ENCODE measurements around the gene RUBCN.

The RUBCN gene

DNA sequence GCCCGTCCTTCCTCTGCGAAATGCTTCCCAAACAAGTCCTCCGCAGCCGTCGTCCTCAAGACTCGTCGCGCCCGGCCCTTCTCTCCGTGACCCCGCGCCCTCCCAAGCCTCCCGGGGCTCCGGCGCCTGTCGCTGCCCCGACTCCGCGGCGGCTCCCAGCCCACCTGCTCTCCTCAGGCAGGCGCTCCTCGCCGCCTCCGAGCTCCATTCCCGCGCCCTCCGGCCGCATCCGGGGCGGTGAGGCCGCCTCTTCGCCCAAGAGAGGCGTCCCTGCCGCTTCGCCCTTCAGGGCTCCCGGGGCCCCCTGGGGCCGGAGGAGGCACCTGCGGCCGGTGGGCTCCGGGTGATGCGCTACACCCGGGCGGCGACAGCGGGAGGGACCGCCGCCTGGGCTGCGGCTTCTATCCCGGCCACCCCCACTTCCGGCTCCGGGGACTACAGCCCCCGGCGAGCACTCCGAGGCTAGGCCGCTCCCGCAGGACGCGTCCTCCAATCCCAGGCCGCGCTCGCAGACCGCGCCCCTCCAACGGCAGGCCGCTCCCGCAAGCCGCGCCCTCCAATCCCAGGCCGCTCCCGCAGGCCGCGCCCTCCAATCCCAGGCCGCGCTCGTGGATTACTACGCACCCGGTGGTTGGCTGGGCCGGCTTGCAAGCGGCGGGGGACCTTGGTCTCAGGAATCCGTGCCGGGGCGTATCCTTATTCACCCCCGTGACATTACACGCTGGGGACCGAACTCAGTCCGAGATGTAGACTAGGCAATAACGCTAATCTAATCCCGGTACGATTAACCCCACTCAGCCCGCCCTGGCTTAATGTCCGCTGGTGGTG, at the start of gene RUBCN:
Gene RUBCN, minus strand, starts transcription at position 414 of the 828 bp plus-strand sequence. Its CDS starts 185 bp downstream, at position 229.
- DNase-seq (ENCODE audit: low spot score), result peak; percentile 75

DNA sequence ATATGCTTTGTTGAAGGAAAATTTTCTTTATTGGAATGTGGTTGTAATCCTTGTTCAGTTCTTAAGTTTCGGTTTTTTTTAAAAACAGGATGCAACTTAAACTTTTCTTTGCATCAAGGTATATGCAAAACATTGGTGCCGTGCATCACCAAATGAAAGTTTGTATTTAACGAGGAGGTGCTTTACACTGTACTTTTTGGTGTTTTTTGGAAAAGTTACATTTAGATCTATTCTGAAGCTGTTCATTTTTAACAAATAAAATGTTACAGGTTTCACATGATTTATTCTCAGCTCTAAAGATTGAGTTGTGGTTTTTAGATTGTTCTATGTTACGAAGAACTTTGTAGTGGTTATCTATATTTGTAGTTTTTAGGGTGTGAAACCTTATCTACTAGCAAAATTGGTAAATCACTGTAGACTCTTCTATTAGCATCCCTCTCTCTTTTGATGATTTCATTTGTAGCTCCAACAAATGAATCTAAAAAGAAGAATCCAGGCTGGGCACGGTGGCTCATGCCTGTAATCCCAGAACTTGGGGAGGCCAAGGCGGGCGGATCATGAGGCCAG, 47.4 kb upstream of the RUBCN start:
- no peak for DNase-seq (ENCODE audit: low spot score)

DNA sequence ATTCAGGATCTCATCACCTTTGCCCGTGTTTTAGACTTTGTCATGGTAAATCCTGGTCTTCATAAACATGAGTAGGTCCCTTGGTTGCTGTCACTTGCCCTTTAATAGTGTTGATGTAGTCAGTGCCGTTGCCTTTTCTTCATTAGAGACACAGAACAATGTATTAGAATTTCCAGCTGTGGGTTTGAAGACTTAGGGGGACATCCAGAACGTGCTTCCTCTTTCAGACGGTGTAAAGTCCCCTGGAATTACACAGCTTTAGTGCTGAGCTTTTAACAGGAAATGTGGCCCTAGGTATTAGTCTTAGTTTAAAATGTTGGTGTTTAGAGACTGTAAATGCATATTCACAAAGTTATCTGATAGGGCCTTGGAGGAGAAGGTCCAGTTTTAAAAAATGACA, 45.5 kb upstream of the RUBCN start:
- no peak for DNase-seq (ENCODE audit: low spot score)

DNA sequence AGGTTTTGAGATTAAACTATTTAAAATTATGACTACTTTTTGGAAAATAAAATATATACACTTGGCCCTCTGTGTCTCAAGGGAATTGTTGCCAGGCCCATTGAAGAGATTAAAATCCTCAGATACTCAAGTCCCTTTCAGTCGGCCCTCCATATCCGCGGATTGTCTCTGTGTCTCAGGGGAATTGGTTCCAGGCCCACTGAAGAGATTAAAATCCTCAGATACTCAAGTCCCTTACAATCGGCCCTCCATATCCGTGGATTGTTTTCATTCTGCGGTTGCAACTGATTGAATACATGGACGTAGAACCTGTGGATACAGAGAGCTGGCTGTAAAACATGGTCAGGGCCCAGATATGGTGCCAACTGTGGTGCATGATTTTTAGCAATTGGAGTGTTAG, 38.6 kb upstream of the RUBCN start:
- DNase-seq (ENCODE audit: low spot score), result no peak

DNA sequence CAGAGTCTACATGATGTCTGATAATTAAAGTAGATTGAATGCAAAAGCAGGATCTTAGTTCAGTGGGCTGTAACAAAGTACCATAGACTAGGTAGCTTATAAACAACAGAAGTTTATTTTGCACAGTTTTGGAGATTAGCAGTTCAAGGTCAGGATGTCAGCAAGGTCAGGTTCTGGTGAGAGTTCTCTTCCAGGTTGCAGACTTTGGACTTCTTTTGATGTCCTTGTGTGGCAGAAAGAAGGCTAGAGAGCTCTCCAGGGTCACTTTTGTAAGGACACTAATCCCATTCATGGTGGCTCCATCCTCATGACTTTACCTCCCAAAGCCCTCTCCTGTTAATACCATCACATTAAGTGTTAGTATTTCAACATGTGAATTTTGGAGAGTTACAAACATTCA, 25.1 kb upstream of the RUBCN start:
- DNase-seq (ENCODE audit: low spot score), result no peak

DNA sequence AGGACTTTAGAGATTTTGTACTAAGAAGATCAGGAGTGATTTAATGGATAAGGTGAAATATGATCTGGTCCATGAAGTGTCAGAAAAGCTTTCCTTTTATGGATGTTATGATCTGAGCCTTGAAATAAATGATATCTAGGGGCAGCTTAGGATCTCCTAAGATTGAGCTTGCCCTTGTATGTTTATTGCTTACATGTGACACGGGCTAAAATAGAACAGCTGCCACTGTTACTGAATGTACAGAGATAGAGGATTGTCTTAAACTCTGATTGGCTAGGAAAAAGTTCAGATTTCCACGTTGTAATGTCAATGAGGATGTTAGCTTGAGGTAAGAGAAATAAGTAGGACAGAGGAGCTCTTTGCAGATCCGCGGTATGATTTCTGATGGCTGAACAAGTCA, 21.8 kb upstream of the RUBCN start:
- no peak for DNase-seq (ENCODE audit: low spot score)

DNA sequence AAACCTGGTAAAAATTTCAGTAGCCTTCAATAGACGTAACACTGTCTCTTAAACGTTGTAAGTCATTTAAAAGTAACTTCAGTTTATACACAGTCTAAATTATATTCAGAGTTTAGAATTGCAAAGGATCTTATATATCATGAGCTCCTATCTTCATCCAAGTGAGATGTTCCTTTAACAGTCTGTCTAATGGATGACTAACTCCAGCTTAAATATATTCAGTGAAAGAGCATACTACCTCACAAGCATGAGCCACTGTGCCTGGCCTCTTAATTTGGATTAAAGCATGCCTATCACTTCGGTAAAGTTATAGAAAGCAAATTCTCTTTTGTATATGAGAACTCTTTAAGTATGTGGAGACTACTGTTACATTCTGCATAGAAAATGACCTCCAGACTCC, 20.0 kb upstream of the RUBCN start:
- no peak for DNase-seq (ENCODE audit: low spot score)

DNA sequence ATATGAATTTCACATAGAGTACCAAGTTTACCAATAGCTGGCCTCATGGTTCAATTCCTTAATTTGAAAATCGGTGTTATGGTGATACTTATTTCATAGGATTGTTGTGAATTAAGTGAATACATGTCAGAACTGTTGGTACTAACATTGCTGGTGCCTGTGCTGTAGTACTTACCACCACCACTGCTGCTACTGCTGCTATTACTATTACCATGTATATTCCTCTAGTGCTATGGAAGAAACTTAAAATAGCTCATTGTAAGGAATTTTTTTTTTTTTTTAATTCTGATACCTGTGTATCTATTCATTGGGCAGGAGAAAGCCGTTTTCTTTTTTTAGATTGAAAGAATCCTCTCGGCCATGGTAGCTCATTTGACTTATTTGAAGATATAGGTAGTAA, 16.6 kb upstream of the RUBCN start:
- DNase-seq (ENCODE audit: low spot score), result no peak

DNA sequence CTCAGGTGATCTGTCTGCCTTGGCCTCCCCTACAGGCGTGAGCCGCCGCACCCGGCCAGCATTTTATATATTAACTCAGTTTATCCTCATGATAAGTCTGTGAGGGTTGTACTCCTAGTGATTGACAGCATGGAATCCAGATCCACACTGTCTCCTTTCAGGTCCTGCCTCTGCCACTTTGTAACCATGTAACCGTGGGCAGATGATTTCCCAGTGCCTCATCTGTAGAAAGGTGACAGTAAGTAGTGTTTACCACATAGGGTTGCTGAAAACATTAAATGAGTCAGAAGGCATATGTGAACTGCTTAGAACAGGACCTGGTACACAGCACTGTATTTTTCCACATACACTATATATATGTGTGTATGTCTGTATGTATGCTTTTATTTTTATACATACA, 15.4 kb upstream of the RUBCN start:
- no peak for DNase-seq (ENCODE audit: low spot score)

DNA sequence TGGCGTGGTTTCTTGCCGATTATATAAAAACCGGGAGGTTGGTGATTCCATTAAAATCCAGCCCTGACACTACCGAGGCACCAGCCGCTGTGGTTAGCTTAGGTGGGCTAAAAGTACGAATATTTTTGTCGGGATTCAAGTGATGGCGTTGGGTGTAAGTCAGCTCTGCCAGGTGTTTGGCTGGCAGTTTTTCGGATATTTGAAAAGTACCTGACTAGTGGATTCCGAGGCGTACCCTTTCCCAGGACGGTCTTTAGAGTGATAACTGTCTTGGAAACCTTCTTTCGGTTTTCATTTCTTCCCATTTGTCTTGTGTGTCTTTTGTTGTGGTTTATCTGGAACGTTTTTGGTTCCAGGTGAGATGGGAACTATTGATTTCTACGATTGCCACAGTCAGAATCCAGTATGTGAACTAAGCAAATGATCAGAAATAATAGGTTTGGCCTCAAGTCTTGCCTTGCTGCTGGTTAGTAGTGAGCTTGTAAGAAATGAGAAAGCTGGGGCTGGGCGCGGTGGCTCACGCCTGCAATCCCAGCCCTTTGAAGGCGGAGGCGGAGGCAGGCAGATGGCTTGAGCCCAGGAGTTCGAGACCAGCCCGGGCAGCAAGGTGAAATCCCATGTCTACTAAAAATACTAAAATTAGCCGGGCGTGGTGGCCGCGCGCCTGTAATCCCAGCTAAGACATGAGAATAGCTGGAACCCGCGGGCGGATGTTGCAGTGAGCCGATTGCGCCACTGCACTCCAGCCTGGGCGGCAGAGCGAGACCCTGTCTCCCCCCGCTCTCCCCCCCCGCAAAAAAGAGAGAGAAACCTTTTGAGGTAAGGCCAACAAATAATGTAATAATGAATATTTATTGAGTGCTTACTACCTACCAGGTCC, 14.4 kb upstream of the RUBCN start:
- no peak for DNase-seq (ENCODE audit: low spot score)

DNA sequence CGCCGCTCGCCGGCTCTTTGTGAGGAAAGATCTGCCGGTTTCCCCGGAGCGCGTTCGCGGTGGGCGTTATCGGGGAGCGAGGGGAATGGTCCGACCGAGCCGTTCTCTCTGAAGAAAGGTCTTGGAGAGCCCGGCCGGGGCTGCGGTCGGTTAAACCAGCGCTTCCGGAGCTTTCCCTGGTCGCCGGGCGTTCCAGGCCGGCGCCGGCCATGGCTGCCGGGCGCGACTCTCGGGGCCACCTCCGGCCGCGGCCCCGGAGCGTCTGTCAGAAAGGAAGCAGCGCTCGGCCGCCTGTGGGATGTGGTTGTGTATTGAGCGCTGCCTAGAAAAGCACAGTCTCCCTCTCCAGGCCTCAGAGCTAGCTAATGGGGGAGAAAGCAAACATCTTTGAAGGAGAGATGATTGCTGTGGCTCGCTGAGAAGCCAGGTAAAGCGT, 13.7 kb upstream of the RUBCN start:
- no peak for DNase-seq (ENCODE audit: low spot score)

DNA sequence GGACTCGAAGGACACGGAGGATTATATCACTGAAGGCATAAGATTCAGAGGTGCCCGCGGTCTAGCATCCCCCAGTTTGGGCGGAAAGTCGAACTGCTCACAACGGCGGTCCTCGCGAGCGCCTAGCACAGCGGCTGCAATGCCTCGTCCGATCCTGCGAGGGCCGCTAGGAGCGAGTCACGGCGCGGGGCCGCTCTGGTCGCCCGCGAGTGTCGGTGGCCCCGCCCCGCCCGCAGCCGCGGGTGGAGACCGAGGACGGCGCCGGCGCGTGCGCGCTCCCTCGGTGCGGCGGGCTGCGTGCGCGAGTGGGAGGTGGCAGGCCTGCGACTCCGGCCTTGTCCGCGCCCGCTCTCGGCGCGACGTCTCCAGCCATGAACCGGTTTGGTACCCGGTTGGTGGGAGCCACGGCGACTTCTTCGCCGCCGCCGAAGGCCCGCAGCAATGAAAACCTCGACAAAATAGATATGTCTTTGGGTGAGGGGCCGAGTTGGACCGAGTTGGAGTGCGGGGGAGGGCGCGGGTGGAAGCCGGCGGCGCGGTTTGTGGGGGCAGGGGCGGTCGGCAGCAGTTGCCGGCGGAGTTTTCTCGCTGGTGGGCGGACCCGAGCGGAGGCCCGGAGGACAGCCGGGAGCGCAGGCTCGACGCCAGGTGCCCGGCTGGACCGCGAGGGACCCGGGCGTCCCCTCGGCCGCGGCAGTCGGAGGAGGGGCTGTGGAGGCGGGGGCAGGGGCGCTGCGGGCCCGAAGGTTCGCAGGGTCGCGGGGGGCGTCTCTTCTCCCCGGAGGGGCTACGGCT, 13.1 kb upstream of the RUBCN start, which contains the start of gene FYTTD1:
Gene FYTTD1, plus strand, starts transcription at position 283 of the 795 bp plus-strand sequence. Its CDS starts 89 bp downstream, at position 372.
- DNase-seq (ENCODE audit: low spot score), result peak; percentile 66

DNA sequence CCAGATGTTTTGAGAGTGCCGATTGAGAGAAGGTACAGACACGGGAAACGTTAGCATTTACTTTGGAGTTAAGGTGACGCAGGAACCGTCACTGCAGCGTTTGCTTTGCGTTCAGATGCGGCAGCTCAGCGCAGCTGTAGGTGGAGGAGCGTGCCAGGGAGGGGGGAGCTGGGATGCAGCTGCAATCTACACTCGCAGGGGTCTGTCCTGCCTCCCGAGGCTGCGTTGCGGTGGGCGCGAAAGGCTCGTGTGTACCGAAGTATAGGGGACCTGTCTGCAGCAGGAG, 12.6 kb upstream of the RUBCN start:
- no peak for DNase-seq (ENCODE audit: low spot score)

DNA sequence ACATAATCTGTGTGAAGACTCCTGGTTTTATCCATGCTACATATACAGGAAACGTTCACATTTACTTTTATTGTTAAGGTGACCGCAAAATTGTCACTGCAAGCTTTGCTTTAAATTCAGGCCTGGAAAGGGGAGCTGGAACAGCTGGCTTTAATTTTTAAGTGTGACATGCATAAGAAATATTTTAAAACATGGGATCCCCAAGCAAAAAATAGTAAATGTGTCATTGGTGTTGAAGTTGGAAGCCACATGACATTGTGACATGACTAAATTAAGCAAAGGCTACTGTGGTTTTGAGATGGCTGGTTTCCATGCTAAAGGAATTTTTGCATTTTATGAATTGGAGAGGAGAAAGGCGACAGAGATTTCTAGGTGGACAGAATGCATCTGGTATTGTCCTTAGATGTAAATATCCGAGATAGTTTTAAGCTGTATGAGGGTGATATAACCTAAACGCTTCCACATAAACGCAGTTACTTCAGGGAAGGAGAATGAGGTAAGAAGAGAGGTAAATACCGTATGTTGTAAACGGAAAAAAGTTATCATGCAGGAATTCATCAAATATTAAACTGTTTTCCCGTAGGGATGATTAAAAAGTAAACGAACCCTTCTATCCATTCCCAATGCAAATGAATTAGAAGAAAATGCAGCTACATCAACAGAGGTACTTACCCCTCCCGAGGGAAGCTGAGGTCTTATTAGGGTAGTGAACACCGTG, 12.1 kb upstream of the RUBCN start:
- DNase-seq (ENCODE audit: low spot score), result no peak

DNA sequence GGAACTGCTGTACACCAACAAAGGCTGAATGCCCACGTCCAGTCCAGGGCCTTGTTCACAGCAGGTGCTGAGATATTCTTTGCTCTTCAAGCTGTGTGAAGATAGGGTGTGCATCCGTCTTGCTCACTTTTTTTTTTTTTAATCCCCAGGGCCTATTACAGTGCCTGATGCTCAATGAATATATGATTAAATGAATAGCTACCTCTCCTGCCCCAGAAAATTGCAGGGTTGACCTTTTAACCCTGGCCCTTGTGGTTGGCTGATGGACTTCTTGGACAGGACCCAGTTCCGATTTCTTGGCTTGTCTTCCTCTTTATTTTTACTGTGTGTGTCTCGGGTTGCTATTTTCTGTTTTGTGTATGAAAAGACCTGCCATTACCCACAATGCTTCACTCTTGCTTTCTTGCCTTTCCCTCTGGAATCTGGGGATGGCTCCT, 10.1 kb upstream of the RUBCN start:
- no peak for DNase-seq (ENCODE audit: low spot score)

DNA sequence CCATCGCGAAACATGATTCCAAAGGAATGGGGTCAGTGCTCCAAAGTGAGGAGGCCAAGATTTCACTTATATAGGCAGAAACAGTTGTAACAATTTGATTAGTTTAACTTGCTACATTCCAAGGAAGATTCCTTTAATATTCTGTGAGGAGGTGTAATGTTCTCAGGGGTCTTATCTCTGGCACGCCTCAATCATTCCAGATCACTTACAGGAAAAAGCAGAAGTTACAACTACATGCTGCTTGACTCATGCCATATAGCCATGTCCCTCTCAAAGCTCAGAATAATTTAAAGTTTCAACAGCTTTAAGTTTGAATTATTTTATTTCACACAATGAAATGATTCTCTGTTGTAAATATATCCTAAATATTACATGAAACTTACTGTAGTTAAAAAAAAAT, 9.5 kb upstream of the RUBCN start:
- DNase-seq (ENCODE audit: low spot score), result no peak

DNA sequence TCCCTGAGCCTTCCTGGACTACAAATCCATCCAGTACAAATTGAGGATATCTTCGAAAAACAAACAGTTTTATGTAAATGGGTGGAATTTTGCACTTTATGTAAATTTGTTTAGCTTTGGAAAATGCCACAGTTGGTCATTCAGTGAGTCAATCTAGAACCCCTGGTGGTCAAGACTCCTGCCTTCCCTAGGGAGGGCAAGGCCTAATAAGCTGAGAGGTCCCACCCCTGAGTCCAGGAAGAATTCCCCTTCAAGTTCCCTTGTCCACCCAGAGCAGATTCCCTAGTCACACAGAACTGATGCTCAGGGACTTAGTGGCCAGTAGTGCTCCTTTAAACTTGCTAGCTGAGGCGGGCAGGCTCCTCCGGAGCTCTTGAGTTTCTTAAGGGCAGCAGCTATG, 6.1 kb upstream of the RUBCN start:
- no peak for DNase-seq (ENCODE audit: low spot score)

DNA sequence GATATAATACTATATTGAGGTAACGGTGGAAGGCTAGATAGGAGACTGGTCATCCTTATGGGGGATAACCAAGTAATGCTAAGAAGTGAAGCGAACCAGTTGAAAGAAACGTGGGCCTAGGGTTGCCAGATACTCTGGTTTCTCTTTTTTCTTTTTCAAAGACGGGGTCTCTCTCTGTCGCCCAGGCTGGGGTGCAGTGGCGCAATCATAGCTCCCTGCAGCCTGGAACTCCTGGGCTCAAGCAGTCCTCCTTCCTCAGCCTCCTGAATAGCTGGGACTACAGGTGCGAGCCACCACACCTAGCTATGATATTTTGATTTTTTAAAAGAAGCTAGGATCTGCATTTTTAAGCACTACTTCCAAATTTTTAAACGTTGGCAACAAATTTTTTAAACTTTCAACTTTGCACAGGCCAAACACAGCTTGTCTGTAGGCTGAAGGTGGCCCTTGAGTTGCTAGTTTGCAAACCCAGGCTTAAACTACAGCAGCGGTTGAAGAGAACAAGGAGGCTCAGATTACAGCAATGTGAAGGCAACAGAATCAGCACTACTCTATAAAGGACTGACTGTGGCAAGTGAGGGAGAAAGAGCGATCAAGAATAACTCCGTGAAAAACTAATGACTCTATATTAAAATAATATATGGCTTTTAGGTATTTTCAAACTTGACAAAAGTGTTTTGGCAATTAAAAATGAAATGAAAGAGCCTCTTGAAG, 1.2 kb upstream of the RUBCN start:
- no peak for DNase-seq (ENCODE audit: low spot score)

DNA sequence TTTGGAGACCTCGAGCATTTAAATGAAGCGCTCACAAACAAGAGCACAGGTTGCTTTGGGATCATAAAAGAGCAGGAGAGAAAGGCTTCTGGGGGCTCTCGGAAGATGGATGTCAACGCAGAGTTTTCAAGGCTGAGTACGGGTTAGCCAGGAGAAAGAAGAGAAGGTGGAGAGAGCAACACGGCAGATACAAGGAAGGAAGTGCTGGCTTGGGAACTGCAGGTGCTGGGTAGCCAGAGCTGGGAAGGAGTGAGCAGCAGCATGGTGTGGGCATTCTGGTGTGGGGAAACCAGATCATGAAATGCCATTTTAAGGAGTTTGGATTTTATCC, 580 bp upstream of the RUBCN start:
- DNase-seq (ENCODE audit: low spot score), result no peak

DNA sequence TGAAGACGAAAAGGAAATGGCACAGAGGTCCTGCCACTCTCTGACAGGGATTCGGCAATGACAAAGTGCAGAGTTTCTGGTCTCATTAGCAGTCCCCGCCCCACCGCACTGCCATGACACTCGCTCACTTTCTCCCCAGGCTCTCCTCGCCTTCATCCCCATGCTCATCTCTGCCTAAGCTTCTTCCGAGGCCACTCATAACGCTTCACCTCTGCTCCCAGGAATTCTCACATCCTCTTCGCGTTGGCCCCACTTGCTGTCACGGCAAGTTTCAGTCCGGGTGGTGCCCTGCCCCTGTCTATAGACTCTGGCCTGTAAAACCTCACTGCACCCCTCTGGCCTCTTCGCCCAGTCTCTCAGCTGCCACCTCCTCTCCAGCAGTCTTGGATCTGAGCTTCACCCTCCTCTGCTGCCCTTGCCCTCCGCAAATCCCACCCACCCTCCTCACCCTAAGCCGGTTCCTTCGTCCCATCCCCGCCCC, 654 bp downstream of the RUBCN start:
- no peak for DNase-seq (ENCODE audit: low spot score)
